Measurements from ENCODE around the gene FAM111A. TPM values are rescaled to one million over a fixed set of nuclear protein-coding genes. Genes with fewer than 3 reads are reported as not detected.

The FAM111A gene
- total and polyA plus RNA-seq, 10 of the 15 experiments (the other 5 are each of a cell fraction or from before 2014, with no cell fraction given), result 26.6 to 95.0 (median 67.5) TPM

- TF ChIP-seq EGR1 (IDR thresholded peaks at IDR 0.05; ENCODE audit: borderline replicate concordance in 1 of 2, low read depth in 2 of 2, low read length in 2 of 2) (0 out of 3 replicates have a peak, but pooled peaks of 1 of the 2 experiments have one; percentile 13), RAD51 (IDR thresholded peaks at IDR 0.05) (no peak), CREB1 (IDR thresholded peaks at IDR 0.05; ENCODE audit: low read depth) (0 out of 2 replicates have a peak, but pooled peaks have one; percentile 29), USF2 (IDR thresholded peaks at IDR 0.05; ENCODE audit: borderline replicate concordance, low read depth, low read length) (no peak), PML (IDR thresholded peaks at IDR 0.05; ENCODE audit: low read length) (peak; percentile 64), PBX3 (IDR thresholded peaks at IDR 0.05; ENCODE audit: insufficient replicate concordance, low read depth, low read length) (no peak), FOXM1 (IDR thresholded peaks at IDR 0.05; ENCODE audit: low read depth, low read length) (peak; percentile 52), POLR2A (IDR thresholded peaks at IDR 0.05; ENCODE audit: low read depth, low read length) (peak; percentile 40), TCF12 (IDR thresholded peaks at IDR 0.05; ENCODE audit: low read depth, low read length) (no peak), TAF1 (IDR thresholded peaks at IDR 0.05; ENCODE audit: borderline replicate concordance, low read depth, low read length) (0 out of 2 replicates have a peak, but pooled peaks have one; percentile 2), LARP7 (IDR thresholded peaks at IDR 0.05) (0 out of 2 replicates have a peak, but pooled peaks have one; percentile 24), RB1 (IDR thresholded peaks at IDR 0.05; ENCODE audit: borderline replicate concordance) (0 out of 2 replicates have a peak, but pooled peaks have one; percentile 26), POLR2AphosphoS5 (IDR thresholded peaks at IDR 0.05; ENCODE audit: low read length) (peak; percentile 63)
These were observed 30.7 kb downstream of the FAM111A start (continued) for GRCh38 chr11:59173080-59173963.

All from GM12878 (cell line).